GM13976 (cell line): ENCODE measurements around the gene JPH3.

Source experiments
- DNase-seq: peaks from one replicate; pipeline ENCODE4 v3.0.0; 2012; ENCODE audit warnings: low spot score
- in situ Hi-C: fragments of 300-500 bp; cut with MboI; formaldehyde crosslinking; loops from one replicate; pipeline ENCODE4 v1.12.0; 2022; ENCODE audit warnings: low sequenced_read_pairs, mixed read lengths, inconsistent platforms; ENCODE audit not compliant: unreplicated experiment
- TF ChIP-seq, protein P1 (sequence below): IDR thresholded peaks from 2 replicates; pipeline ENCODE4 v1.5.1; 2012; ENCODE audit warnings: borderline replicate concordance, mild to moderate bottlenecking; ENCODE audit not compliant: insufficient read depth; ENCODE audit errors: extremely low read depth, missing control alignments, control extremely low read depth

The JPH3 gene

DNA sequence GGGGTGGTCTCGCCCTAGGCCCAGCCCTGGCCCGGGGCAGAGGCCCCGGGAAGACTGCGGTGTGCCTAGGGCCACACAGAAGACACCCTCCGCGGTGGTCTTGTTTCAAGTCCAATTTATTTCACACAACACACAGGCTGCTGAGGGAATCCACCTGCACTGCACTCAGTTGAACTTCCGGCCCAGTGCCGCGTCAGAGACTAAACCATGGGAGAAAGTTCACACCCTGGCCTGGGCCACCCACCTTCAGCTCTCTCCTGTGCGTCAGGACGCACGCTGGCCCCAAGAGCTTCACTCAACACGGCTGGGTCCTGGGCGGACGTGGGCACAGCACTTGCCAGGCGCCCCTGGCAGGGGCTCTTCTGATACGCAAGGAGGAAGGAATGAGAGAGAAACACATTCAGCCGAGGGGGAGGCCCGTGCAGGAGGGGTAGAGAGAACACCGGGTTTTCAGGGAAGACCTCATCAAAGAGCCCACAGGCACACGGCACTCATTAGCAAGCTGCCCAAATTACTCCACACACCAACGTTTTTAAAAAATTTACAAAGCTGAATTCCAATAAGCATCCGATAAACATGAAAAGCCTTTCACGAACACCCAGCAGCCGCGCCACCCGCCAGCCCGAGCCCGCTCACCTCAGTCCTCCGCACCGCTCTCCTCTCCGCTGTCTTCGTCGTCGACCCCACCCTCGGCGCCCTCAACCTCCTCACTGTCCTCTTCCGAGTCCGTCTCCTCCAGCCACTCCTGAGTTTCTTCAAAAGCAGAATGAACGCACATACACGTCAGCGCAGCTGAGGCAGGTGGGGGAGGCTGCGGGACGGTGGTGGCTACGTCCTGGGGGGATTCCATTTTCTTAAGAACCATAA is 105.6 kb downstream of the JPH3 start:
- TF ChIP-seq, protein P1, sequence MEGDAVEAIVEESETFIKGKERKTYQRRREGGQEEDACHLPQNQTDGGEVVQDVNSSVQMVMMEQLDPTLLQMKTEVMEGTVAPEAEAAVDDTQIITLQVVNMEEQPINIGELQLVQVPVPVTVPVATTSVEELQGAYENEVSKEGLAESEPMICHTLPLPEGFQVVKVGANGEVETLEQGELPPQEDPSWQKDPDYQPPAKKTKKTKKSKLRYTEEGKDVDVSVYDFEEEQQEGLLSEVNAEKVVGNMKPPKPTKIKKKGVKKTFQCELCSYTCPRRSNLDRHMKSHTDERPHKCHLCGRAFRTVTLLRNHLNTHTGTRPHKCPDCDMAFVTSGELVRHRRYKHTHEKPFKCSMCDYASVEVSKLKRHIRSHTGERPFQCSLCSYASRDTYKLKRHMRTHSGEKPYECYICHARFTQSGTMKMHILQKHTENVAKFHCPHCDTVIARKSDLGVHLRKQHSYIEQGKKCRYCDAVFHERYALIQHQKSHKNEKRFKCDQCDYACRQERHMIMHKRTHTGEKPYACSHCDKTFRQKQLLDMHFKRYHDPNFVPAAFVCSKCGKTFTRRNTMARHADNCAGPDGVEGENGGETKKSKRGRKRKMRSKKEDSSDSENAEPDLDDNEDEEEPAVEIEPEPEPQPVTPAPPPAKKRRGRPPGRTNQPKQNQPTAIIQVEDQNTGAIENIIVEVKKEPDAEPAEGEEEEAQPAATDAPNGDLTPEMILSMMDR = no peak
- in situ Hi-C loops = no loop called here
- DNase-seq = no peak

DNA sequence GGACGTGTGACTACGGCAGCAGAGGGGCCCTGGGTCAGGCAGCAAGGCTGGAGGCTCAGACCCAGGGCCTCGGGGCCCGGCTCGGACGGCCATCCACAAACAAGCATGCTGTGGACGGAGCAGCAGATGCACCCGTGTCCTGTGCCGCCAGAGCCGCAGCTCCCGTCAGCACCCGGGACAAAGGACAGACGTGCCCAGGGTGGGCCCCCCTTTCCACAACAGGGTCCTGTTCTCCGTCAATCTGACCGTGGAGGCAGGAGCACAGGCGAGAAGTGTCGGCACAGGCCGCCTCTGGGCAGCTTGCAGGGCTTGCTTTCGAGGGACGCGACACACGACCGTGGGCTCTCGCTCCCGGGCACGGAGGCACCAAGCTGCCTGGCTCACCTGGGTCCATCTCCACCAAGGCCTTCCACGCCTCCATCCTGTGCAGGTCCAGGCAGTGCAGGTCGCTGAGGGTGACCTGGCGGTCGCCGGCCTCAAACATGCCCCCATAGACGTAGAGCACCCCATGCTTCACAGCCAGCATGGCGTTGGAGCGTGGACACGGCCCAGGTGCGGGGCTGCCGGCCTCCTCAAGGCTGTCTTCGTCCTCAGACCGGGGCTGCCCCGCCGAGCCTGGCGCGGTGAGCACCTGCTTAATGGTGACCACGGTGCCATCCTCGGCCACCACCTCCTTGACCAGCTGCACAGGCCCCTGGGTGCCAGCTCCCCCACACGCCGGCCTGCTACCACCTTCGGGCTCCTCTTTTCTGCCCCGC is 106.8 kb downstream of the JPH3 start:
- TF ChIP-seq, protein P1 = no peak
- in situ Hi-C loops = no loop called here
- no peak for DNase-seq

DNA sequence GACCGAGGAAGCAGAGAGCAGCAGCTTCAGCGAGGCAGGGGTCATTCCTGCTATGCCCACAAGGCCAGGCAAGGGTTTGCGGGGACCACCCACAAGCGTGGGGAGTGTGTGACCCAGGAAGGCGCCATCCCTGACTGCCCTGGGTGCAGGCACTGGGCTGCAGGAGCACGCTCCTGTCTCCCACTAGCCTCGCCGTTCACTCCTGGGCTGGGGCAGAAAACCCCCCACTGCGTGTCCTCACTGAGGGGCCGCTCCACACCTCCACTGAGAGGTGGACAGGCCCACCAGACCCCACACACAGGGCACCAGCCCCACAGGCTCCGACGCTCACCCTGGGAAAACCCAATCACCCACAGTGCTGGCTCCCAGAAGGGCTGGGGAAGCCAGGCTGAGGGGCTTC is 107.4 kb downstream of the JPH3 start:
- no peak for DNase-seq
- in situ Hi-C loops = no loop called here
- TF ChIP-seq, protein P1 = no peak

DNA sequence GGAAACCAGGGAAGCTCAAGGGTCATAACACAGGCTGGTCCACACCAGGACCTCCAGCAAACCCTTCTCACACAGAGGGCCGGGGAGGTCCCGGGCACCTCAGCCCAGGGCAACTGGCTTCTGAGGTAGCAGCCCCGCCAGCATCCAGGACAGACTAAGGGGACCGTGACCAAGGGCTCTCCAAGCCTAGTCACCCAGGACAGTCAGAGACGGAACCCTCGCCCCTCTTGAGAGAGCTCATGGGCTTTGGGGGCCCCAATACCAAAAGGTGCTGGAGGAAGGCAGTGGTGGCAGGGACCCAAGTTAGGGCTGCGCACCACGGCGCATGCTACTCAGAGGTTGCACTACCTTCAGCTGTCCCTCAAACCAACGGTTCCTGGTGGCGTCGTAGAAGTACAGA is 108.6 kb downstream of the JPH3 start:
- no peak for DNase-seq
- in situ Hi-C loops = no loop called here

DNA sequence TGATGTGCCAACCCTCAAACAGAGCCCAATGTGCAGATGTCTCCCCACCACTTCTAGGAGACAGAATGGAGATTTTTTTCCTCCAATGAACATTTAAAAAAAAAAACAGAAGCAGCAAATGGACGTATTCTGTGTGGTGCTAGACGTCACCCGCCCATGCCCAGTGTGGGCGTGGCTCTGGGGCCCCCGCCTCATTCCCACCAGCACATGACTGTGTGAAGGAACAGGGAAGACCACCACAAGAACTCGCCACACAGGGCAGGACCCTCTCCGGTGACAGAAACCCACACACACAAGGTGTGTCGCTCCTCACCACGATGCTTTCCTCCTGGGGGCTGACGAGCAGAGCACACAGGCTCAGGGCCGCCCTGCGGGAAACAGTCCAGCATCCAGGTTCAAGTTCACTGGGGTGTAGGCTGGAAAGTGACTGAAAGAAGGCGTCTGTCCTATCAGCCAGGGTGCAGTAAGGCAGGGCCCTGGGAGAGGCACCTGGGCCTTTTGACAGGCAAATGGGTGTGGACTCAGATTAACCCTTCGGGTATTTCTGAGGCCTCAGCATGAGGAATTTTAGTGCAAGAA is 110.0 kb downstream of the JPH3 start:
- no peak for DNase-seq
- in situ Hi-C loops = no loop called here
- TF ChIP-seq, protein P1 = no peak

More for the DNA sequence above, 108.6 kb downstream of the JPH3 start:
- TF ChIP-seq, protein P1 = no peak

DNA sequence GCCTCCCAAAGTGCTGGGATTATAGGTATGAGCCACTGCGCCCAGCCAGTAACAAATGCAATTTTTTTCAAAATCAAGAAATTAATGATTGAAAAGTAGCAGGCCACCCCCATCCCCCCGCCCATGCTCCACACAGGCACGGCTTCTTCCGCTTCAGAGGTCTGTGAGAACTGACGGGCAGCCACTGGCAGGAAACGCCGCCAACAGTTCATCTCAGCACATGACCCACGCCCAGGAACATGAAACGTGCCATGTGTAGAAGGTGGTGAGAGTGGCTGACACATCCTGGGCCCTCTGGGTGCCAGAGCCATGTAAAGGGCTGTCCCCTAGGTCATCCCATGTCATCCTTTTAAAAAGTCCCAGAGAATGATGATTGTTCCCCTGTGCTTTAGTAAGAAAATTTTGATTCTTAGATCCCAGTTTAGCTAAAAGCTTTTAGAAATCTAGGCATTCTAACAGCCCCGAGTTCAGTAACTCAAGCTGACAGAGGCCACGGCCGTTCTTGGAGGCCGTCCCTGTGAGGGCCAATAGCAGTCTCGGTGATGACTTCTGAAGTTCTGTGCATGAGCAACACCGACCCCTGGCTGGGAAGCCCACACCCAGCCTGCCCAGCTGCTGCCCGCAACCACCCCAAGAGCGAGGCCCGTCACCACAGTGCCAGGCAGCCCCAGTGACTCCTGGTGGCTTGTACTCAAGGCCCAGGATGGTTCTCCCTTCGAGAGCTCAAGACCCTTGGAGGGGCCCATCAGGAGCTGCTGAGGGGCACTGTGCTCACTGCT is 111.3 kb downstream of the JPH3 start:
- in situ Hi-C loops = no loop called here
- no peak for DNase-seq
- TF ChIP-seq, protein P1 = no peak
